ENCODE results near the gene RASGEF1B. TPM values are rescaled to one million over a fixed set of nuclear protein-coding genes. Genes with fewer than 3 reads are reported as not detected.
A peak's percentile ranks its signal among the peaks of the same experiment; 100 is the strongest.
"Not testable (repeated sequence)": the region's sequence is repeated elsewhere in the genome, so short reads cannot be mapped to it uniquely, and the experiment has no call there.

Gene RASGEF1B
- total RNA-seq, 1 experiment from 2014 or later: not detected

DNA sequence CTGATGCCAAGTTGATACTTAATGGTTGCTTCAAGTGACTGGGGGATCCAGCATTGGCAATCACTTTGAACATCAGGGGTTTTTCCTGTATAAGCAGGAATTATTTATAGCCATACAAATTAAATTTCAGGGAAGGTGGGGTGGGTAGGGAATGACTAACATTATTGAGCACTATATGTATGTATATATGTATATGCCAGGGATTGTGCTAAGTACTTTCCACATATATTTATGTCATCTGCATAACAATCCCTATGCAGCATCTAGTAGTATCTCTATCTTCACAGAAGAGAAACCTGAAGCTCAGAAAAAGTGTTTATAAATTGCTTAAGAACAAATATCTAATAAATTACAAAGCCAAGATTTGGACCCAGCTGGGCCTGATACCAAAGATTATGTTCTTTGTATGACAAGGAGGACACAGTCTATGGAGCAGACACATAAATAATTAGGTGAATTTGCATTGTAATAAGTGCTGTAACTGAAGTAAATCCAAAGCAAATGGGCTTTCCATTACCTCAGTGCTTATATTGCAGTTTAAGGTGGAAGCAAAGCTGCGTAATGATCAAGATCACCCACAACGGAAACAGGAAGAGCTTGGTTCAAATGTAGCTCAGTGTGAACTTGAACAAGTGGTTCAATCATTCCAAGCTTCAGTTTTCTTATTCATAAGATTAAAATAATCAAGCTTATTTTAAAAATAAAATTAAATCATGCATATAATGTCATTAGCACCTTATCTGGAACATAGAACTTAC lies 18.9 kb upstream of the RASGEF1B start:
- no peak for DNase-seq (ENCODE audit: low read depth in 1 of 2, low spot score in 2 of 2)
- Histone ChIP-seq H3K4me3 (no peak overlapping the region), H3K36me3 (no peaks in the 10 kb centered on the region), H3K27ac (no peak overlapping the region), H3K9me3 (replicated peaks) (no peaks in the 10 kb centered on the region), H3K4me1 (replicated peaks) (no peaks in the 10 kb centered on the region), H3K27me3 (replicated peaks) (no peaks in the 10 kb centered on the region)

DNA sequence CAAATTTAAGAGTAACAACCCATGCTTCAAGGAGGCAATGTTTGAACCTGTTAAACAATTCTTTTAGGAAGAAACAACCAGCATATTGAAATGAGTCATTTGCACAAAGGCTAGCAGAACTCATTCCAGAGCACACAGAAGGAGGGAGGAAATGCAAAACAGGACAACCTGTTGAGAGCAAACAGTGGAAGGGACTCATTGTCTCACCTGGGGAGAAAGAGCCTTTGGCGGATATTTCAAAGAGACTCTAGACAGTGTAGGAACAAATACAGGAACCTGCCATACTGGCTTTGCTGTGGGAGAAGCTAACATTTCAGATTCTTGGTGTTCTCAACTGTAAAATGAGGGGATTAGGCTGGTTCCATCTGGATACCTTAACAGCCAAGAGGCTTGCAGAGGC lies 14.8 kb upstream of the RASGEF1B start:
- DNase-seq (ENCODE audit: low read depth in 1 of 2, low spot score in 2 of 2): no peak
- no peaks in the 10 kb centered on the region for H3K9me3 ChIP-seq (replicated peaks)
- no peaks in the 10 kb centered on the region for H3K27me3 ChIP-seq (replicated peaks)
- no peak overlapping the region for H3K27ac ChIP-seq
- no peaks in the 10 kb centered on the region for H3K36me3 ChIP-seq
- H3K4me3 ChIP-seq: no peak overlapping the region
- H3K4me1 ChIP-seq (replicated peaks): no peaks in the 10 kb centered on the region

DNA sequence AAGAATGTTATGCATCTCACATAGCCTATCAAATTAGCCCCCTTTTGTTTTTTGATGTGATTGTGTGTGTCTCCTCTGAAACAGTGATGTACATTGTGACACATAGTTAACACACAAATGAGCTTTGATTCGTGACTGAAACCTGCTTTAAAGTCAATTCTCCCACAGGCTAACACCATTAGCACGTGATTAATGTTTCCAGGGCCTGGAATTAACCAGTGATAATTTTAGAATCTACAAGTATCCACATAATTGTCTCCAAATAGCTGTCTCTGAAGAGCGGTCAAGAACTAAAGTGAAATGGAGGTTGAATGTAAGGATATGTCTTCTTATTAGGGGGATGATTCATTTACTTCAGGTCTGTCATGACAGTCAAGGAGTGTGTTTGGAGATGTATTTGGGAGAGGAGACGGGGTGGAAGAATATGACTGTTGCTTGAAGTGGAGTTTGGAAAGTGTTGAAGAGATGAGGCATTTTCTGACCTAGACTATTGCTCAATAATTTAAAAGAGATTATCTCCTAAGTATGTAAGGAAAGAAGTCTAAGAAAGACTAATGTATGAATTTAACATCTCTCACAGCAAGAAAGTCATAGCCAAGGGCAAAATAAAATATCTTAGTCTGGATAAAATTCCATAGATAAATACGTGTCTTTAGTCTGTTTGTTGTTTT lies 13.7 kb upstream of the RASGEF1B start:
- no peaks in the 10 kb centered on the region for H3K9me3 ChIP-seq (replicated peaks)
- no peaks in the 10 kb centered on the region for H3K27me3 ChIP-seq (replicated peaks)
- H3K27ac ChIP-seq: no peak overlapping the region
- H3K4me1 ChIP-seq (replicated peaks): no peaks in the 10 kb centered on the region
- H3K36me3 ChIP-seq: no peaks in the 10 kb centered on the region
- no peak for DNase-seq (ENCODE audit: low read depth in 1 of 2, low spot score in 2 of 2)
- H3K4me3 ChIP-seq: no peak overlapping the region

DNA sequence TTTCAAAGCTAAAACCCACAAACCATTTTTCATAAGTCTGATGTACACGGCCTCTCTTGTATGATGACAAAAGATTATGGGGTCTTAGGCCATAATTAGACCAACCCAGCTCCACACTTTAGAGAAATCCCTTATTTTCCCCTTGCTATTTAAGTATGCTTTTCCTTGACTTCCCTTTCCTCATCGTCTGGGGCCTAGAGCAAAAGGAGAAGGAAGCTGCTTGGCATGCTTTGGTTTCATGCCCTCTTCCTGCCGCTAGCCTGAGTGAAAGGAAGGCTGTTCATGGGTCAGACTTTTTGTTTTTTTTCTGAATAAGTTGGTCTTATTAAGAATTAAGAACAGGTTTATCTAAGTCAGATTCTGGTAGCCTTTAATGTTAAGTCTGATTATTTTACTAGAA lies 10.6 kb upstream of the RASGEF1B start:
- H3K9me3 ChIP-seq (replicated peaks): no peaks in the 10 kb centered on the region
- no peaks in the 10 kb centered on the region for H3K36me3 ChIP-seq
- H3K27me3 ChIP-seq (replicated peaks): no peaks in the 10 kb centered on the region
- H3K4me3 ChIP-seq: no peak overlapping the region
- no peak for DNase-seq (ENCODE audit: low read depth in 1 of 2, low spot score in 2 of 2)
- no peaks in the 10 kb centered on the region for H3K4me1 ChIP-seq (replicated peaks)
- no peak overlapping the region for H3K27ac ChIP-seq

DNA sequence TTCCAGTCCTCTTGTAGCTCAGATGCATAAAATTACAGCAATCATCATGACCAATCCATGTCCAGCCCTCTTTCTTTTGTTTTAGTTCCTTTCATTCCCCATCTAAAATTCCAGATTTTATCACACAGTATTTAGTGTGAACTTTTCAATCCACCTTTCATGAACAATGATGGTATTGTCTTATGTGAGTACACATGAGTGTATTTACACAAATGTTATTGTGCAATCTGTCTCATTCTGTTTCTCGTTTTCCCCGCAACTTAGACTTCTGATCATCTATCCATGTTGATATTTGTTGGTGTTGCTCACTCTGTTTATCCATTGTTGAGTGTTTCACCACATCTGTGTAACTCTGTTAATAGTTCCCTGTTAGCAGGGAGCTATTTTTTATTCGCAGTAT lies 9.4 kb upstream of the RASGEF1B start:
- Histone ChIP-seq H3K27me3 (replicated peaks) (no peaks in the 10 kb centered on the region), H3K27ac (no peak overlapping the region), H3K4me1 (replicated peaks) (no peaks in the 10 kb centered on the region), H3K9me3 (replicated peaks) (no peaks in the 10 kb centered on the region), H3K4me3 (no peak overlapping the region), H3K36me3 (no peaks in the 10 kb centered on the region)
- no peak for DNase-seq (ENCODE audit: low read depth in 1 of 2, low spot score in 2 of 2)

DNA sequence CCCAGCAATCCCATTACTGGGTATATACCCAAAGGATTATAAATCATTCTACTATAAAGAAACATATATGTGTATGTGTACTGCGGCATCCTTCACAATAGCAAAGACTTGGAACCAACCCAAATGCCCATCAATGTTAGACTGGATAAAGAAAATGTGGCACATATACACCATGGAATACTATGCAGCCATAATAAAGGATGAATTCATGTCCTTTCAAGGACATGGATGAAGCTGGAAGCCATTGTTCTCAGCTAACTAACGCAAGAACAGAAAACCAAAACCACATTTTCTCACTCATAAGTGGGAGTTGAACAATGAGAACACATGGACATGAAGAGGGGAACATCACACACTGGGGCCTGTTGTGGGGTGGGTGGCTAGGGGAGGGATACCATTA lies 7.9 kb upstream of the RASGEF1B start:
- not testable (repeated sequence) for H3K4me1 ChIP-seq (replicated peaks); H3K9me3 ChIP-seq (replicated peaks); H3K27ac ChIP-seq; H3K36me3 ChIP-seq; H3K27me3 ChIP-seq (replicated peaks); H3K4me3 ChIP-seq; DNase-seq (ENCODE audit: low read depth in 1 of 2, low spot score in 2 of 2)

DNA sequence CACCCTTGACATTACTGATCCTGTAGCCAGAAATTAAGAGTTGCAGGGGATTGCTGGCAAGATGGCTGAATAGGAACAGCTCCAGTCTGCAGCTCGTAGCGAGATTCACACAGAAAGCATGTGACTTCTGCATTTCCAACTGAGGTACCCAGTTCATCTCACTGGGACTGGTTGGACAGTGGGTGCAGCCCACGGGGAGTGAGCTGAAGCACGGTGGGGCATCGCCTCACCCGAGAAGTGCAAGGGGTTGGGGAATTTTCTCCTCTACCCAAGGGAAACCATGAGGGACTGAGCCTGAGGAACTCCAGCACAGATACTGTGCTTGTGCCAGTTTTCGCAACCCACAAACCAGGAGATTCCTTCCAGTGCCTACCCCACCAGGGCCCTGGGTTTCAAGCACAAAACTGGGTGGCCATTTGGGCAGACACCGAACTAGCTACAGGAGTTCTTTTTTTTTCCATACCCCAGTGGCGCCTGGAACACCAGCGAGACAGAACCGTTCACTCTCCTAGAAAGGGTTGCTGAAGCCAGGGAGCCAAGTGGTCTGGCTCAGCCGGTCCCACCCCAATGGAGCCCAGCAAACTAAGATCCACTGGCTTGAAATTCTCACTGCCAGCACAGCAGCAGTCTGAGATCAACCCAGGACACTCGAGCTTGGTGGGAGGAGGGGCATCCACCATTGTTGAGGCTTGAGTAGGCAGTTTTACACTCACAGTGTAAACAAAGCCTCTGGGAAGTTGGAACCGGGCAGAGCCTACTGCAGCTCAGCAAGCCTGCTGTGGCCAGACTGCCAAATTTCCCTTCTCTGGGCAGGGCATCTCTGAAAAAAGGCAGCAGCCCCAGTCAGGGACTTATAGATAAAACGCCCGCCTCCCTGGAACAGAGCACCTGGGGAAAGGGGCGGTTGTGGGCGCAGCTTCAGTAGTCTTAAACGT lies 1.9 kb upstream of the RASGEF1B start:
- not testable (repeated sequence) for H3K9me3 ChIP-seq (replicated peaks); DNase-seq (ENCODE audit: low read depth in 1 of 2, low spot score in 2 of 2); H3K36me3 ChIP-seq; H3K27ac ChIP-seq; H3K4me3 ChIP-seq
- peaks cover 11% of the 10 kb centered on the region for H3K4me1 ChIP-seq (replicated peaks)
- H3K27me3 ChIP-seq (replicated peaks): peaks cover 30% of the 10 kb centered on the region

DNA sequence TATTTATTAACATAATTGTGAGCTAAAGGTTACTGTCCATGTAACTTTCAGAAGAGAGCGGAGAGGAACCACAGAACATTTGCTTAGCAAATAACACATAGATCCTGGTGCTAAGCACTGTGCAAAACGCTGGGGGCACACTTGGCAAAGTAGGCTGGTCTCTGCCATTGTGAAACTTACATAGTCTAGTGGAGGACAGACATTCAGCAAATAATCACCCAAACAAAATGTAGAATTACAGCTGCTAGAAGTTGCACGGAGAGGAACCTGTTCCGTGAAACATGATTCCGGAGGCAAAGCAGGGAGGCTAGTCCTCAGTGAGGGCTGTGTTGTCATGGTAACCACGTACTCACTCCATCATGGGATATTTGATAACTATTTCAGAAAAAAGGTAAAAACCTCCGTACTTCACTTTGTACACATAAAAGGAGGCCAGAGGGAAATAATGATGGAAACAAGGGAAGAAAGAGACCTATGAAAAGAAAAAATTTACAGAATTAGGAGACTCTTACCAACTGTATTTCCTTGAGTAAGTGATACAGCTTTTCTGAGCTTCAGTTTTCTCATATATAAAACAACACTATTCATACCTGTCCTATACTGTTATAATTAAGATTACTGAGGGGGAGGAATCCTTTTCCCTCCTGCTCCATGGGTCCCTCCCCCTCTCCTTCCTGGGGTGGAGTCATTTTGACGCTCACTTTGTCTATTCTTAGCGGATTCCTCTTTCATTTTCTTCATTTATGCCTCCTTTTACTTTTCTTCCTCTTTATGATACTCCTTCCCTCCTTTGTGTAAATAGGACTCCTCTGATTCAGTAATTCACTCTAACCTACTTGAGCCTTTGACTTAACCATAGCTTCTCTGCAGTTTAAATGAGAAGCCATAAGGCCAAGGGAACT lies 825 bp upstream of the RASGEF1B start:
- H3K27ac ChIP-seq: no peak overlapping the region
- H3K36me3 ChIP-seq: no peaks in the 10 kb centered on the region
- peaks cover 34% of the 10 kb centered on the region for H3K27me3 ChIP-seq (replicated peaks)
- H3K9me3 ChIP-seq (replicated peaks): no peaks in the 10 kb centered on the region; the same call in 1 of the 2 replicates
- peak in 1 of 2 experiments; percentile 11 for DNase-seq (ENCODE audit: low read depth in 1 of 2, low spot score in 2 of 2)
- H3K4me1 ChIP-seq (replicated peaks): peaks cover 11% of the 10 kb centered on the region
- no peak overlapping the region; the same call in 1 of the 2 replicates for H3K4me3 ChIP-seq

DNA sequence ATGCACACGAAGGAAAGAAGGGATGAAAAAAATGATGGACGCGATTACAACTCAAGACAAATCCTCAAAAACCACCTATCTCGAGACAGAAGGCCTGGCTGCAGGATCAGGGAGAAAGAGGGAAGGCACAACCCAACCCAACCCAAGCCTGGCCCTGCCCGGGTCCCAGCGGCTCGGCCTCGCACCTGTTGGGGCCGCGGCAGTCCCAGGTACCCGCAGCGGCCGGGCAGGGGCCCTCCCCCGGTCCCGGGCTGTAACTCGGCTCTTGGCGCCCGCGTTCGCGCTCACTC lies 464 bp downstream of the RASGEF1B start:
- Histone ChIP-seq H3K9me3 (replicated peaks) (no peaks in the 10 kb centered on the region; the same call in 1 of the 2 replicates), H3K27ac (no peak overlapping the region), H3K36me3 (no peaks in the 10 kb centered on the region), H3K4me1 (replicated peaks) (peaks cover 11% of the 10 kb centered on the region), H3K27me3 (replicated peaks) (peaks cover 34% of the 10 kb centered on the region), H3K4me3 (peak overlapping the region; percentile 35)
- peak in 1 of 2 experiments; percentile 4 for DNase-seq (ENCODE audit: low read depth in 1 of 2, low spot score in 2 of 2)

DNA sequence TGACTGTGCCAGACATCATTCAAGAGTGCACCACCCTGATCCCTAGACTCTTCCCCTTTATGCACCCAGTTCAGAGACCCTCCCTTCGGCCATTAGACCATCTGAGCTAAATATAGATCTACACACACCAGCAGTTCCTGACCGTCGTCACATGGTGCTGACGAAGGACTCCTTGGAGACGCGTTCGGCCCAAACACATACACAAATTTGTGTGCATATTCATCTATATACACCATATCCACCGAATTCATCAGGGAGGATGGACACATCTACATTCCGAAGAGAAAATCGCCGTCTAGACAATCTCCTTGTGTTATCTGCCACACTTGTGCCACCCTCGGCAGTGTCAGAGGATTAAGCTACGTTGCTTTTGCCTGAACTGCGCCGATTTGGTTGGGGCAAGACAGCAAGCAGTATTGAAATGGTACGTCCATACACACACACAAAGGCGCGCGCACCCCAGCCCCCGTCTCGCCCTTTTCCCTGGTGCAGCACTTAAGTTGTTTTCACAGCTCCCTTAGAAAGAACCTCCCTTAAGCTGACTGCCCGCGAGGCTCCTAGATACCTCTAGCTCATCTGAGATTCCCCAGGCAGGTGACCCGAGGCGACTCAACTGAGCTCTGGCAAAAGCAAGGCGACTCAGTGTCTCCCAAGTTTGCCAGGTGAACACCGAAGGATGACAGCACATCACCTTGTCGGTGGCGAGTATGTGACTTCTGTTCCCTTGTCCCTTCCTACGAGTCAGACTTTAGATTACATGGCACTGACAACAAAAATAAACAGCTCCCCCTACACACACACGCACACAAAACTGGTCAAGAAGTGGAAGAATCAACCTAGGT lies 1.0 kb downstream of the RASGEF1B start:
- Histone ChIP-seq H3K4me1 (replicated peaks) (peaks cover 11% of the 10 kb centered on the region), H3K27ac (no peak overlapping the region), H3K4me3 (no peak overlapping the region), H3K36me3 (no peaks in the 10 kb centered on the region), H3K27me3 (replicated peaks) (peaks cover 34% of the 10 kb centered on the region), H3K9me3 (replicated peaks) (no peaks in the 10 kb centered on the region; the same call in 1 of the 2 replicates)
- no peak for DNase-seq (ENCODE audit: low read depth in 1 of 2, low spot score in 2 of 2)

DNA sequence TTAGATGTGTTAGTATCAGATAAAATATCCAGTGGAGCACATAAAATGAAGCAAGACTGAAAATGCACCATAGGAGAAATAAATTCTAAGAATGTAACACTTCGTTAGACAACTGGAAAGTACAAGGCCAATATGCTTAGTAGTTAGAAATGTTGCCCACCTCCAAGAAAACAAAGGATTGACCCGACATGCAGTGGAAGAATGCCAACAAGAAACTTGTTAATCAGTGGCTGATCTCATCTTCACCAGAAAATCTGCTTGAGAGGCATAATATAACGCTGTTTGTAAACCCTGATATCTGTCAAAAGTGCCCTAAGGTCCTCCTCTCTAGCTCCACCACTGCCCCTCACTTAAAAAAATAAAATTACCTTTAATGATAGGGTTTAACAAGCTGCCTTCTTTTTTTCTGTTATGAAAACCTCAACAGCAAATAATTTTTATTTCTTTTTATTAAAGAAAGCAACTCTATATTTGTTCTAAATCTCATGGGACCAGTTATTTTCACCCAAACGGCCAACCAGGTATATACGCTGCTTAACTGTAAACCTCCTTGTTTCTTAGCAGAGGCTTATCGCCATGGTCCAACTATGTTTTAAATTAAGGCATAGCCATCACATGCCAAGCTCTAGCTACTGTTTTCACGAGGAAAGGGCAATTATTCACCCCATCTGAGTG lies 1.8 kb downstream of the RASGEF1B start:
- no peak for DNase-seq (ENCODE audit: low read depth in 1 of 2, low spot score in 2 of 2)
- Histone ChIP-seq H3K36me3 (no peaks in the 10 kb centered on the region), H3K4me1 (replicated peaks) (peaks cover 11% of the 10 kb centered on the region), H3K27me3 (replicated peaks) (peaks cover 34% of the 10 kb centered on the region), H3K27ac (no peak overlapping the region), H3K9me3 (replicated peaks) (no peaks in the 10 kb centered on the region; the same call in 1 of the 2 replicates), H3K4me3 (no peak overlapping the region)

DNA sequence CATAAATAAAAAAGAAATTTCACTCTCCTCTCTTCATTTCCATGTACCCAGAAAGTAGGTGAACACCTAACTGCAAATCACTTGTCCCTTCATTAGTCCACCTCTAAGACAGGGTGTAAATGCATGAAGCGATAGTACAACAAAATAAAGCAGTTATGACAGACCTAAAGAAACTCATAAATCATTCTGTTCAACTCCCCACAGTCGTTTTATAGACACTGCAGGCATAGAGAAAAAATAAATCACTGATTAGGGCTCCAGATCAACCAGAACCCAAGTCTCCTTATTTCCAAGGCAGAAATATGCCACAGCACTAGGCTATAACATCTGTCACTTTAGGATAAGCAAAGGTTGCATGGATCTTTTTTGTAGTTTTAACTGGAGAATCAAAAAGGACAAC lies 3.0 kb downstream of the RASGEF1B start:
- no peak for DNase-seq (ENCODE audit: low read depth in 1 of 2, low spot score in 2 of 2)
- H3K27ac ChIP-seq: no peak overlapping the region
- no peaks in the 10 kb centered on the region; the same call in 1 of the 2 replicates for H3K9me3 ChIP-seq (replicated peaks)
- H3K36me3 ChIP-seq: no peaks in the 10 kb centered on the region
- H3K4me1 ChIP-seq (replicated peaks): peaks cover 11% of the 10 kb centered on the region
- H3K27me3 ChIP-seq (replicated peaks): peaks cover 34% of the 10 kb centered on the region
- H3K4me3 ChIP-seq: no peak overlapping the region
